PFSK-1 (cell line): Measurements from ENCODE around the gene MYMK.

Experiments
- POLR2AphosphoS5 ChIP-seq: IDR thresholded peaks from 2 replicates; pipeline ENCODE4 v1.6.1; 2012; ENCODE audit warnings: low read depth, mild to moderate bottlenecking, control low read depth, low read length, moderate library complexity
- TAF1 ChIP-seq: IDR thresholded peaks from 2 replicates; pipeline ENCODE4 v1.6.1; 2012; ENCODE audit warnings: low read length, control low read depth, borderline replicate concordance; ENCODE audit not compliant: insufficient read depth

DNA sequence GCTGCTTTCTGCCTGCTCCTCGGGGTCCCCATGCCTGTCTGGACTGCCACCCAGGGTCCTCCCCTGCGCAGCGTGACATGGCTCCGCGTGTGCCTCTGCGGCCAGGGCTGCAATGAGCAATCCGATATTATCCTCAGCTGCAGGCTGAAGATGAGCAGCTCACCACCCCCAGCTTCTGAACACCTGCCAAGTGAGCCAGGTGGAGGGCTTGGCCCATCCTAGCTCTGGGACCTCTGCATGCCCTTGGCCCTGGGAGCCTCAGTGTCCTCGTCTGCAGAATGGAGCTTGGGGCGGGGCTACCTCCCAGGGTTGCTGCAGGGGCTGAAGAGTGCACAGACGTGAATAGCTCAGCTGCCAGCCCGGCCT is 4.1 kb upstream of the MYMK start:
- TF ChIP-seq POLR2AphosphoS5: no peak
- no peak for TF ChIP-seq TAF1
